Left forelimb (tissue), 1 donor: Measurements from ENCODE around the gene C11orf42.

Experiments
- DNase-seq: peaks from one replicate; pipeline ENCODE4 v3.0.0-alpha.2; 2018; ENCODE audit warnings: low spot score

C11orf42 gene

GRCh38 chr11:6205366-6205765, at the start of gene C11orf42:
TSS of gene C11orf42 (plus strand) at chr11:6205557. CDS start at chr11:6205616, 59 bp downstream.
- peak; percentile 44 for DNase-seq

DNA sequence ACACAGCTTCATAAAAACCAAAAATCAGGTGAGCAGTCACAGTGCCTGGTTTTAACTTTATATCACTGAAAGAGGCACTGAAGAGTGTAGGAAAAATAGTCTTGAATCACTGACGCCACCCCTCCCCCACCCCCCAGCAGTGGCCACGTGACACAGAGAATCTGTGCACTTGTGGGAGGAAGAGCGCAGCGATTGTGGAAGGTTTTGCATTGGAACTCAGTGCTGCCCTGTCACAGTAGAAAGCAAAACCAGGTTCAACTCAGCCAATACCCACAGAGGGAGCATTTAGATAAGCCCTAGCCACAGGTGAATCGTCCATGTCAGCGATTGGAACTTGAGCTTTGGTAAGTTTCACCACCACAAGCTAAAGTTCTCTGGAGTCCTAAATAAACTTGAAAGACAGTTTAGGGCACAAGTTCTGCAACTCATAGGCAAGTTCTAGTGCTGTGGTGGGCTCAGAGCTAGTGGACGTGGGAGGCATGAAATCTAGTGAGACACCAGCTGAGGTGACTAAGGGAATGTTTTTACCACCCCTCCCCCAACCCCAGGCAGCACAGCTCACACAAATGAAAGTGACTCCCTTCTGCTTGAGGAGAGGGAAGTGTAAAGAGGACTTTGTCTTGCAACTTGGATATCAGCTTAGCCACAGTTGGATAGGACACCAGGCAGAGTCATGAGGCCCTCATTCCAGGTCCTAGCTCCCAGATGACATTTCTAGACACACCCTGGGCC, 48.6 kb upstream of the C11orf42 start:
- DNase-seq: no peak

- no peak for DNase-seq
Observed at GRCh38 chr11:6170226-6170625, 35.1 kb upstream of the C11orf42 start, which contains the start of gene OR52B2. TSS of gene OR52B2 (minus strand) at chr11:6170326. CDS start at chr11:6170326, 0 bp downstream.

- DNase-seq: no peak
Observed at GRCh38 chr11:6175440-6175839, 29.9 kb upstream of the C11orf42 start.

- no peak for DNase-seq
Observed at GRCh38 chr11:6191742-6192141, 13.6 kb upstream of the C11orf42 start.

DNA sequence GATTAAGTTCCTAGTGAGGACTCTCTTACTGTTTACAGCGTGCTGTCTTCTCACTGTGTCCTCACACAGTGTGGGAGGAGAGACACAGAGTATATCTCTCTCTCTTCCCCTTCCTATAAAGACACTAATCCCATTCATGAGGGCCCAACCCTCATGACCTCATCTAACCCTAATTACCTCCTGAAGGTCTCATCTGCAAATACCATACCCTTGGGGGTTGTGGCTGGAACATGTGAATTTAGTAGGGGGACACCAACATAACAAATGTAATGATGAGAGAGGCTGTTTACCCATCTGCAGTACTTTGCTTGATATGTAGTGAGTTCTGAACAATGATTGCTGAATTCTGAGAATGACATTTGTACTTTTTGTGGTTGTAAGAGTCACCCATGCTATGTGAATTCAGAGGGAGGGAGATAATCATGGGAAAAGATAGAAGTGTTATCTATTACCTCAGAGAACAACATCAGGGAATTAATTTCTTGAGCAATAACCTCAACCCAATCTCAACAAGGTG, 11.2 kb upstream of the C11orf42 start:
- no peak for DNase-seq

DNA sequence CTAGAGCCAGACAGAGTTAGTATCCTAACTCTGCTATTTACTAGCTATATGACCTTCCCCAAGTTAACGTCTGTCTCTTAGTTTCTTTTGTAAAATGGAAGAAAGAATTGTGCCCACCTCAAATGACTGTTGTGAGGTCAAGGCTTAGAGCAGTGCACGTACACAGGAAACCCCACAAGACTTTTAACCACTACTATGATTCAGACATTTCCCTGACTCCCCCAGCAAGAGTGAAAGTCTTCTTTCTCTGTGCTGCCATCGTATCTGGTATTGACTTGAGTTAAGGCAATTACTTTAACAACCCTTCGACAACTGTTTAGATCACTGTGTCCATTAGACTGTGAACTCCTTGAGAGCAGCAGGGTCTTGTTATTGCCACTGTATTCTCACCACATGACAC, 9.0 kb upstream of the C11orf42 start:
- no peak for DNase-seq

GRCh38 chr11:6197466-6198200, 7.7 kb upstream of the C11orf42 start:
- no peak for DNase-seq

DNA sequence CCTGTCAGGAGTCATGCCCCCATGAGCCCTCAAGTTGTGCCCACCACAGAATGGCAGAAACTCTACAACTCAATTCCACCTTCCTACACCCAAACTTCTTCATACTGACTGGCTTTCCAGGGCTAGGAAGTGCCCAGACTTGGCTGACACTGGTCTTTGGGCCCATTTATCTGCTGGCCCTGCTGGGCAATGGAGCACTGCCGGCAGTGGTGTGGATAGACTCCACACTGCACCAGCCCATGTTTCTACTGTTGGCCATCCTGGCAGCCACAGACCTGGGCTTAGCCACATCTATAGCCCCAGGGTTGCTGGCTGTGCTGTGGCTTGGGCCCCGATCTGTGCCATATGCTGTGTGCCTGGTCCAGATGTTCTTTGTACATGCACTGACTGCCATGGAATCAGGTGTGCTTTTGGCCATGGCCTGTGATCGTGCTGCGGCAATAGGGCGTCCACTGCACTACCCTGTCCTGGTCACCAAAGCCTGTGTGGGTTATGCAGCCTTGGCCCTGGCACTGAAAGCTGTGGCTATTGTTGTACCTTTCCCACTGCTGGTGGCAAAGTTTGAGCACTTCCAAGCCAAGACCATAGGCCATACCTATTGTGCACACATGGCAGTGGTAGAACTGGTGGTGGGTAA, 6.1 kb upstream of the C11orf42 start, which contains the start of gene OR52W1:
OR52W1 (plus strand) TSS at position 51 of the 637 bp plus-strand sequence; CDS start at position 51, 0 bp downstream.
- peak; percentile 42 for DNase-seq

DNA sequence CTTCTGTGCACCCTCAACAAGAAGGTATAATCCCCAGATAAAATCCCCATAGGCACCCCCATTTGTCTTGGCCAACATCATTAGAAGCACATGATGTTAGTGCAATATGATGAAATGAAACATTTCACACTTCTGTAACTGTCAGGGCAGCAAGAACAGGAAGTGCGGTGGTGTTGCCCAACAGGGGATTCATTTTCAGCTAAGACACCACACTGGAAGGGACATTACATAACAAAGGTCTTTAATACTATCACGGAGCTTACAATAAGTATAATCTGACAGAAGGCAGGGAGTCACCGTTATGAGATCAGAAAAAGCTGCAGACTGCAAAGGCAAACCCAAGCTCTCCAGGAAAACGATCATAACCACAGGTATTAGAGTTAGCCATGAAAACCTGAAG, 4.4 kb upstream of the C11orf42 start:
- DNase-seq: peak; percentile 4

DNA sequence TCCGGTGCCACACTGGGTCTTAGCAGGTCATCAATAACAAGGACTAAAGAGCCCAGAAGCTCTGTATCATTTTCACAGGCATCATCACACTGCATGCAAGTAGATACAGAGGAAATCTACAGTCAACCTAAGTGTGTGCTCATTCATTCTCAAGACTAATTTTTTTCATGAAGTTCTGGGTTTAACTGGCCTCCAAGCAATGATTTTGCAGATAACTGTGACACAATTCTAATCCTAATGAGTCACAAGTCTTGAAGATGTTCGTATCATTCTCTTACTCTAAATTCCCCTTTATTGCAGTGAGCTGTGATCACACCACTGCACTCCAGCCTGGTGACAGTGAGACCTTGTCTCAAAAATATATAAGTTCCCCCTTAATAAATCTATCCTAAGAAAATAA, 3.9 kb upstream of the C11orf42 start:
- DNase-seq: no peak

DNA sequence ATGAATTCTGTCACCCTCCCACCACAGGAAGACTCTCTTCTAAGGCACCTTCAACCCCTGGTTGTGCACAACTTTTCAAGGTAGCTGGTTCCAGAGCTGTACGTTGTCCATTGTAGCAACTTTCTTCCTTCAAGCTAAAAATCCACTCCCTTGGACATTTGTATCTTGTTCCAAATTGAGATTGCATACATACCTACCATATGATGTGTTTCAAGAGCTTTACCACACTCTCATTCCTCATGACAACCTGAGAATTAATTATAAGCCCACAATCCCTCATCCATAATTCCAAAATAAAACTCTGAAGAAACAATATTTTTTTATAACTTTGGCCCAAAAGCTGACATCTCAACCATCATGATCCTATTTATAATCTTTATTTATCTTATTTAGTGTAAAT, 3.3 kb upstream of the C11orf42 start:
- no peak for DNase-seq

- DNase-seq: no peak
Observed at GRCh38 chr11:6203327-6203726, 2.0 kb upstream of the C11orf42 start.

DNA sequence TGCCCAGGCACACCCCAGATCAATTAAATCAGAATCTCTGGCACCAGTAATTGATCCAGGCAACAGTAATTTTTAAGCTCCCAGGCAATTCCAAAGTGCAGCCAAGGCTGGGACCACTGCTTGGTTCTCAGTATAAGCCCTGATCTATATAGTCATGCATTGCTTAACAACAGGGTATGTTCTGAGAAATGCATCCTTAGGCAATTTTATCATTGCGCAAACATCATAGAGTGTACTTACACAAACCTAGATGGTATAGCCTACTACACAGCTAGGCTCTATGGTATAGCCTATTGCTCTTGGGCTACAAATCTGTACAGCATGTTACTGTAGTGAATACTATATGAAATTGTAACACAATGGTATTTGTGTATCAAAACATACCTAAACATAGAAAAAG, 651 bp upstream of the C11orf42 start:
- DNase-seq: no peak

- no peak for DNase-seq
Observed at GRCh38 chr11:6206456-6207180, 1.3 kb downstream of the C11orf42 start.

DNA sequence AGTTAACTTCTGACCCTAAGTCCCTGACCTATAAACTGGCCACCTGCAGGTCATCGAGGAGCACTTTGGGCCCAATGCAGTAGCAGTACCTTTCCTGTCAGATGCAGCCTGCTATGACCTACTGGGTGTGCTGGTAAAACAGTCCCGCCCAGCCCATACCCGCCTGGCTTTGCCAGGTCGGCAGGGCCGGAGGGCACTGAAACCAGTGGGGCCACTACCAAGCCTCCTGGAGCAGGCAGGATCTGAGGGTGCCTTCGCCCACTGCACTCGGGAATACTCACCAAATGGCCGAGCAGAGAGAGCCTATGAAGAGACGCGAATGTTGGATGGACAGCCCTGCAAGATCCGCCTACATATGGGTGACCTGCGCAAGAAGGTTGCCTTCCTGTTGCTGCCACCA, 4.4 kb downstream of the C11orf42 start:
- peak; percentile 52 for DNase-seq

- peak; percentile 31 for DNase-seq
Observed at GRCh38 chr11:6210274-6210955, 5.1 kb downstream of the C11orf42 start.

DNA sequence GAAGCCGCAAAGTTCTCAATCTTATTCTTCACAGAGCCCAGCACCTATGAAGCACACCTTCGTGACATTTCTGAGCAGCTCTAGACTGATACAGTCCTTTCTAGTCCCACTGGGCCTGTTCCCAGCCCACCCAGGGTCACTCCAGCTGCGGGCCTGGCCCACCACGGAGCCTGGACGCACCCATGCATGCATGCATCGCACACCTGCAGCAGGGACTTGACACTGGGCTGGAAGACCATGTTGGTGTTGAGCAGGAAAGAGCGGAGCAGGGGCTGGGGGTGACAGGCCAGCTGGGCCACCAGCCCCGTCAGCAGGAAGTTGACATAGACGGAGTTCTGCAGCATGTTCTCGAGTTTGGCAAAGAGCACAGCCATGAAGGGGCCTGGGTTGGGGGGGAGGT, 9.2 kb downstream of the C11orf42 start:
- peak; percentile 34 for DNase-seq

- no peak for DNase-seq
Observed at GRCh38 chr11:6216501-6216900, 11.1 kb downstream of the C11orf42 start.

DNA sequence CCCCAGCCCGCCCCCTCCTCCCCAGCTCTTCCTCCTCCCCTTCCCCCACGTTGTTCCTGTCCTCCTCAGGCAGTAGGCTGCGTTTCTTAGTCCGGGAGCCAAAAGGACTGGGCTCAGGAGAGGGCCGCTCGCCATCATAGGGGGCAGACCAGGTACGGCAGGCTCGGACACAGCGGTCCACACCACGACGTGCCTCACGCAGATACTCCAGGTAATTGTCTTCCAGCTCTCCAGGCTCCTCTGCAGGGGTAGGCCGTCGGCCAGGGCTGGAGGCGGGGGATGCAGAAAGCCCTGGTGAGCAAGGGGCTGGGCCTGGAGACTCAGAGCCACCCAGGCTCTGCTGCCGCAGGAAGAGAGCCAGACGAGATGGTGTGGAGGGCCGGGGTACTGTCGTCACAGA, 12.4 kb downstream of the C11orf42 start:
- DNase-seq: no peak

GRCh38 chr11:6219359-6219758, 14.0 kb downstream of the C11orf42 start:
- no peak for DNase-seq
